HG03432 (cell line): Measurements from ENCODE around the gene FOXB2.
"Not testable (repeated sequence)": the region's sequence is repeated elsewhere in the genome, so short reads cannot be mapped to it uniquely, and the experiment has no call there.

ENCODE experiments used
- ATAC-seq: cut with Tn5 transposase; IDR thresholded peaks from one replicate; pipeline ENCODE4 v1.9.1; 2021; ENCODE audit warnings: mild to moderate bottlenecking, moderate library complexity; ENCODE audit not compliant: unreplicated experiment

FOXB2 gene

GRCh38 chr9:77019236-77019925 lies at the start of gene FOXB2:
Gene FOXB2, plus strand, starts transcription at chr9:77019655. Its CDS starts 0 bp downstream, at chr9:77019655.
- no peak for ATAC-seq

GRCh38 chr9:76969716-76970115 lies 49.7 kb upstream of the FOXB2 start:
- ATAC-seq, result no peak

- not testable (repeated sequence) for ATAC-seq
Measured at GRCh38 chr9:76978831-76979230, 40.6 kb upstream of the FOXB2 start.

- ATAC-seq, result no peak
Measured at GRCh38 chr9:76980566-76980965, 38.9 kb upstream of the FOXB2 start.

GRCh38 chr9:76984486-76984885 lies 35.0 kb upstream of the FOXB2 start:
- ATAC-seq, result no peak

GRCh38 chr9:76985581-76985980 lies 33.9 kb upstream of the FOXB2 start:
- no peak for ATAC-seq

- no peak for ATAC-seq
Measured at GRCh38 chr9:76987594-76988200, 31.8 kb upstream of the FOXB2 start.

- no peak for ATAC-seq
Measured at GRCh38 chr9:76988941-76989340, 30.5 kb upstream of the FOXB2 start.

- no peak for ATAC-seq
Measured at GRCh38 chr9:76989501-76989900, 30.0 kb upstream of the FOXB2 start.

GRCh38 chr9:76996700-76997099 lies 22.8 kb upstream of the FOXB2 start:
- ATAC-seq, result no peak

- ATAC-seq, result no peak
Measured at GRCh38 chr9:76999261-76999660, 20.2 kb upstream of the FOXB2 start.

- no peak for ATAC-seq
Measured at GRCh38 chr9:77000330-77000729, 19.1 kb upstream of the FOXB2 start.

GRCh38 chr9:77003366-77003765 lies 16.1 kb upstream of the FOXB2 start:
- no peak for ATAC-seq

- ATAC-seq, result no peak
Measured at GRCh38 chr9:77005216-77005615, 14.2 kb upstream of the FOXB2 start.

GRCh38 chr9:77010527-77010926 lies 8.9 kb upstream of the FOXB2 start:
- ATAC-seq, result no peak

- ATAC-seq, result peak; percentile 84
Measured at GRCh38 chr9:77011973-77012821, 7.3 kb upstream of the FOXB2 start.

GRCh38 chr9:77013206-77013931 lies 6.1 kb upstream of the FOXB2 start:
- ATAC-seq, result no peak

GRCh38 chr9:77013932-77014596 lies 5.4 kb upstream of the FOXB2 start:
- ATAC-seq, result no peak

GRCh38 chr9:77014597-77015263 lies 4.7 kb upstream of the FOXB2 start:
- ATAC-seq, result no peak
